ENCODE results near the gene CNDP1.
"Not testable (repeated sequence)": the region's sequence is repeated elsewhere in the genome, so short reads cannot be mapped to it uniquely, and the experiment has no call there.

CNDP1 gene, protein sequence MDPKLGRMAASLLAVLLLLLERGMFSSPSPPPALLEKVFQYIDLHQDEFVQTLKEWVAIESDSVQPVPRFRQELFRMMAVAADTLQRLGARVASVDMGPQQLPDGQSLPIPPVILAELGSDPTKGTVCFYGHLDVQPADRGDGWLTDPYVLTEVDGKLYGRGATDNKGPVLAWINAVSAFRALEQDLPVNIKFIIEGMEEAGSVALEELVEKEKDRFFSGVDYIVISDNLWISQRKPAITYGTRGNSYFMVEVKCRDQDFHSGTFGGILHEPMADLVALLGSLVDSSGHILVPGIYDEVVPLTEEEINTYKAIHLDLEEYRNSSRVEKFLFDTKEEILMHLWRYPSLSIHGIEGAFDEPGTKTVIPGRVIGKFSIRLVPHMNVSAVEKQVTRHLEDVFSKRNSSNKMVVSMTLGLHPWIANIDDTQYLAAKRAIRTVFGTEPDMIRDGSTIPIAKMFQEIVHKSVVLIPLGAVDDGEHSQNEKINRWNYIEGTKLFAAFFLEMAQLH

DNA sequence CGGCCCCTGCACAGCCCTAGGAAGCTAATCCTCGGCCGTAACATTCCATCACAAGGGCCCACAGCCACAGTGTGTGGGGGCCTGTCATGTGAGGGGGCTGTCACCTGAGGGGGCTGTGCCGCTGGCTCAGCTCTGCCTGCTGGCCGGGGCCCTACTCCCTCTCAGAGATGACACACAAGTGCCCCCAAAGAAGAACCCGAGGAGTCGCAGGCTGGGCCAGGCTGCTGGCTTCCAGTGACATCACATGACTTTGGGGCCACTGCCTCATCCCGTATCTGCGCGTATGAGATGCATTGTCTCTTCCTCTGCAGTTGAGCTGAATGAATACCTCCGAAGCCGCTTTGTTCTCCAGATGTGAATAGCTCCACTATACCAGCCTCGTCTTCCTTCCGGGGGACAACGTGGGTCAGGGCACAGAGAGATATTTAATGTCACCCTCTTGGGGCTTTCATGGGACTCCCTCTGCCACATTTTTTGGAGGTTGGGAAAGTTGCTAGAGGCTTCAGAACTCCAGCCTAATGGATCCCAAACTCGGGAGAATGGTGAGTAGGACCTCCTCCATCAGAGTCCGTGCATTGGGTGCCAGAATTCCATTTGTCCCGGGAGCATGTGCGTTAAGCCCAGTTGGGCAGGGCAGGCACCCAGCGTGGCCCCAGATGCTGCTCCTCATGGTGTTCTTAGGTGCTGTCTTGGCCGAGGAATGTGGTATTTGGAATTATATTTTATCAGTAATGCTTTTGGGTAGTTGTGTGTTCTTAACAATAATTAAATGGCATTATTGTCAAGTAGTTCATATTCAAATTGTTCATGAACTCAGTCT is at the start of gene CNDP1:
TSS of gene CNDP1 (plus strand) at position 351 of the 820 bp plus-strand sequence. CDS start at position 519, 168 bp downstream.
- DNase-seq (ENCODE audit: low read depth in 2 of 2): no peak

DNA sequence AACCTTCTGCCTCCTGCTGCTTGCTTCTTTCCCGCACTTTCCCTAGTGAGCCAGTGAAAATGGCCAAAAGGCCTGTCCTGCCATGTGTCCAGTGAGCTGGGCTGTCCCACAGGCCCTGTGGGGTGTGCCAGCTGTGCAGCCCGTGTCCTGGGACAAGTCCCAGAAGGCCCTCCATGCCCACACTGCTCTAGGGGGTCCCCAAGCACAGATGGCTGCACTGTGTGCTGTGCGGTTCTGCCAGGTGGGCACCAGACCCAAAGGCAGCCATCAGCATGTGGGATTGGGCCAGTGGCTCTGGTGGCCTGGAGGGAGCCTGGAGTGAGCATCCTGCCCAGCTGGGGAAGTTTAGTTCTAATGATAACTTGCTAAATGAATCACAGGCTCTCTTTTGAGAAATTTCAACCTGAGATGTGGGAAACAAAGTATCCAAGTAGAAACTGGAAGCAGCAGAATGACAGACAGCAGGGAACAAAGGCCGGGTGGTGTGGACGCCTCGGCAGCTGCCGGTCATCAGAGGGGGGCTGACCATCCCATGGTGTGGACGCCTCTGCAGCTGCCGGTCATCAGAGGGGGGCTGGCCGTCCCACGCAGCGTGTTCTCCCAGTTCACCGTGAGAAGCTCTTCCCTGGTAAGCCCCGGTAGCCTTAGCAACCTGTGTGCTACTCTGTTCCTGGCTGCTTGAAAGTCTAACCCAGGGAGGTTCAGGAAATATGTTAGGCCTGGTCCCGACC is 48.0 kb upstream of the CNDP1 start:
- no peak for DNase-seq (ENCODE audit: low read depth in 2 of 2)

DNA sequence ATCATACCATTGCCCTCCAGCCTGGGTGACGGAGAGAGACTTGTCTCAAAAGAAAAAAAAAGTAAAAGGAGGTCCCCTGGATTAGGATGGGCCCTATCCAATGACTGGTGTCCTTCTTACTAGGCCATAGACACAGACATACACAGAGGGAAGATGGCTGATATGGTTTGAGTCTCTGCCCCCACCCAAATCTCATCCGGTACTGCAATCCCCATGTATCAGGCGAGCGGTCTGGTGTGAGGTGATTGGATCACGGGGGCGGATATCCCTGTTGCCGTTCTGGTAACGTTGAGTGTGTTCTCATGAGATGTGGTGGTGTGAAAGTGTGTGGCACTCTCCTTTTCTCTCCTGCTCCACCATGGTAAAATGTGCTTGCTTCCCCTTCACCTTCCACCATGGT is 45.9 kb upstream of the CNDP1 start:
- DNase-seq (ENCODE audit: low read depth in 2 of 2): no peak

DNA sequence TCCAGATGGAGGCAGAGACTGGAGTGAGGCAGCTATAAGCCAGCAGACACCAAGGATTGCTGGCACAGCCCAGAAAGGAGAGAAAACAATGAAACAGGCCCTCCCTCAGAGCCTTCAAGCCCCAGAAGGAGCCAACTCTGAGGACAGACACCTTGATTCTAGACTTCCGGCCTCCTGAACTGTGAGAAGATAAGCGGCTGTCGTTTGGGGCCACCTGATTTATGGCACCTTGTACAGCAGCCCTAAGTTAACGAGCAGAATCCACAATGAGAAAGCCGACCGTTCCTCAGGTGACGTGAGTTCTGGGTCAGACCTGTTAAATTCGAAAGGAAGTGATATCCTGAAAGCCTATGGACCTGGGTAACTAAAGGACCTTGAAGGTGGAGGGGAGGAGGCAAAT is 45.4 kb upstream of the CNDP1 start:
- DNase-seq (ENCODE audit: low read depth in 2 of 2): no peak

DNA sequence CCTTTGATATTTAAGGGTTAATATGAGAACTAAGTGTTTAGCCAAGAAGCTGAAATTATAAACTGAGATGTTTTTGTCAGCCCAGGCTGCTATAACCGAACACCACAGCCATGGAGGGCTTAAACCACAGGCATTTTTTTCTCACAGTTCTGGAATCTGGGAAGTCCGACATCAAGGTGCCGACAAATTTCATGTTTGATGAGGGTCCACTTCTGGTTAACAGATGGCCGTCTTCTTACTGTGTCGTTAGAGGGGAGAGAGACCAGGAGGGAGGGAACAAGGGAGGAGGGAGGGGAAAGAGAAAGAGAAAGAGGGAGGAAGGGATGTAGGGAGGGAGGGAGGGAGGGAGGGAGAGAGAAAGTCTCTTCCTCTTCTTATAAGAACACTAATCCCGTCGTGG is 44.6 kb upstream of the CNDP1 start:
- peak; percentile 90 for DNase-seq (ENCODE audit: low read depth in 2 of 2)

DNA sequence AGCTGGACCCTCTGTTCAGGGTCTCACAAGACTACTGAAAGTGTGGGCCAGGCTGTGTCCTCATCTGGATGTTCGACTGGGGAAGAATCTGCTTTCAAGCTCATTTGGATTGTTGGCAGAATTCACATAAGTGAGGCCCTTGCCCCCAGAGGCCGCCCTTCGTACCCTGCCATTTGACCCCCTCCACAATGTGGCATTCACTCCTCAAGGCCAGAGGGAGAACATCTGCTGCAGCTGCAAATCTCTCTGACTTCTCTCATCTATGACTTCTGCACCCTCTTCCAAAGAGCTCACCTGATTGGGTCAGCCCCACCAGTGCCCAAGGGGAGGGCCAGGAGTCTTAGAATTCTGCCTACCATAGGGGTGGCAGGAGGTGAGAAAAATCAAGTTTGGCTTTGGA is 42.0 kb upstream of the CNDP1 start:
- DNase-seq (ENCODE audit: low read depth in 2 of 2): no peak

DNA sequence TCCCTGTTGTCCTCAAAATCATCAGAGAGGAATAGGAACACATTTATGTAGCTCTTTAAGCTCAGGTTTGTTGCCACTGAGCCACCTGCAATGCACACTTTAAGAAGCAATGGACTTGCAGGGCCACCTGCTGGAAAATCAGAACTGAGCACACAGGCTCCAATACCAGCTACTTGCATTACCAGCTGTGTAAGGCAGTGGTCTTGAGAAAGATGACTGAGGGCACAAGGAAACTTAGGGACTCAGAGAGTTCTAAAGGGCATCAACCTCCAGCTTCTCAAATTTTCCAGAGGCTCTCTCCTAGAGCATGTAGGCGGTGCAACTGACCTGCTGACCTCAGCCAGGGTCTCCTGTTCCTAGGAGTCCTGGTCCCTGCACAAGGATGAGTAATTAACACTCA is 40.6 kb upstream of the CNDP1 start:
- no peak for DNase-seq (ENCODE audit: low read depth in 2 of 2)

DNA sequence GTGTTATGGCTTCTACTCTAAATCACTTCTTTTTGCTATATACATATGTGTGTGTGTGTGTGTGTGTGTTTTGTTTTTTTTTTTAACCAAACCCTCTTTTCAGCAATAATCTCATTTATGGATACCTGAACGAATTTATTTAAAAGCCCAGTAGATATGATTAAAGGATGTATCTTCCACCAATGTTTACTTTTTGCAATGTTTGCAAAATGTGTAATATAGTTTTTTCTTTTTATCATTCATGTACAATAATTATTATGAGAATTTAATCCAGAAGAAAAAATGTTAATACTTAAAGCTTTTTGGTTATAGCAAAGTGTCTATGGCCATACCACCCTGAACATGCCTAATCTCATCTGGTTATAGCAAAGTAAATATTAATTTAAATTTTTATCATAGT is 39.8 kb upstream of the CNDP1 start:
- no peak for DNase-seq (ENCODE audit: low read depth in 2 of 2)

DNA sequence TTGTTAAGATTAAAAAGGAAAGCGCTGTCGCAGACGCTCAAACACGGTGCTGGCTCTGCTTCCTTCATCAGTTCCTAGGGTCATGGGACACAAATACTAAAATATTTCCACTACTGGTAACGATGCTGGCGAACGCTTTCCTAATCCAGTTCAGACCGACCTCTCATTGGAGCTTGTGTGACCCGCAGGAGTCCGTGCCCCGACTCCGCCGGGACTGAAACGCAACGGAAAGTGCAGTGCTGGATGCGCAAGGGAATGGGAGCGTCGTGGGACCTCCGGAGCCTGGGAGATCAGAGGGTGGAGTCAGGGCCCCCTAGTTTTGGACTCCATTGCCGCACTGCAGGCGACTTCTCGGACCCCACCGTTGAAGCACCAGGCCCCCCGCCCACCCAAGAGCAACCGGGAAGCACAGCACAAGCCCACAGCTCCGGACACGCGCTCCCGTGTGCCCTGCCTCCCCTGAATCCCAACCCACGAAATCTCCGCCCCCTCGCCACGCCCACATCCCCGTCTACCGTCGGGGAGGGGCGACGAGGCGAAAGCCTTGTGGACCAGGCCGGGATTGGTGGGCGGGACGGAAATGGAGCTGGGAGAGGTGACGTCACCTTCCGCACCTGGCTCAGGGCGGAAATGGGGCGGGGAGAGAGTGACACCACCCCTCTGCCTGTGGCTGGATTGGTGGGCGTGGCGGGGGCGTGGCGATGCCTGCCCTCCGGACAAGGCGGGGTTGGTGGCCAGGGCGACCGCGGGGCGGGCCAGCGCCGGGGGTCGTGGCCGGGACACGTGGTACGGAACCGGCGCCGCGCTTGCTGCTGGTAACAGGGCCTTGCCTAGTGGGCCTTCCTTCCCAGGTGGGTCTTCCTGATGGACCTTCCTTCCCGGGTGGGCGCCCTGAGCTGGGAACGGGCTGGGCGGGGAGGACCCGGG is 38.5 kb upstream of the CNDP1 start, which contains the start of gene CNDP2:
TSS of gene CNDP2 (plus strand) at position 783 of the 927 bp plus-strand sequence. CDS start 3,611 bp downstream, outside the sequence.
- peak; percentile 93 to 94 for DNase-seq (ENCODE audit: low read depth in 2 of 2)

DNA sequence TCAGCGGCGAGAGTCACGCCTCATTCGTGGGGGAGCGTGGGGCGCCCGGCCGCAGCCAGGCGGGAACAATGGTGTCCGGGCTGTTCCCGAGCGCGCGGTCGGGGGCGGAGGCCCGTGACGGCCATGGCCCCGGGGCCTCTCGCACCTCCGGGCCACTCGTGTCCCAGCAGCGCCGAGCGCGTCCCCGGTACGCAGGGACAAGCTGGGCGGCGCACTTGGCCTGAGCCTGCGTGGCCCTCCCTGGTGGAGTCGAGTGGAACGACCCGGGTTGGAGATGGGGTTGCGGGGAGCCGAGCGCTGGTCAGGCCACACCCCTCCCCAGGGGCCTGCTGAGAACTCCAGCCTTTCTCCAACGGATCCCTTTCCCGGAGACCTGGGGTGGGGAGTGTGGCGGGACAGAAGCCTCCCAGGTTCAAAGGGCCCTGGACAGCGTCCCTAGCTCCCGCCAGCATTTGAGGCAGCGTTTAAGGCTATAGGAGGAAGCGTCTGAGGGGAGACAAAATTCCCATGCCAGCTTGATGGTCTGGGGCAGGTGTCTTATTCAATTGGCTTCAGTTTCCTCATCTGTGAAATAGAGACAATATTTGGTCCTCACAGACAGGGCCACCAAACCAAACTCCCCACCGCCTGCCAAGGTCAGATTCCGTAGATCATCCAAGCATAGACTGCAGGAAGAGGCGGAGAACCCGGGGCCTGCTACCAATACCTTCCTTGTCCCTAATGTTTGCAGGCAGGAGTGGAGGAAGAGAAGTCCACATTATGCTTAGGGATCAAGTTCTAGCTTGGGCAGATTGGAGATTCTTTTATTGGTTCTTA is 37.6 kb upstream of the CNDP1 start:
- no peak for DNase-seq (ENCODE audit: low read depth in 2 of 2)

DNA sequence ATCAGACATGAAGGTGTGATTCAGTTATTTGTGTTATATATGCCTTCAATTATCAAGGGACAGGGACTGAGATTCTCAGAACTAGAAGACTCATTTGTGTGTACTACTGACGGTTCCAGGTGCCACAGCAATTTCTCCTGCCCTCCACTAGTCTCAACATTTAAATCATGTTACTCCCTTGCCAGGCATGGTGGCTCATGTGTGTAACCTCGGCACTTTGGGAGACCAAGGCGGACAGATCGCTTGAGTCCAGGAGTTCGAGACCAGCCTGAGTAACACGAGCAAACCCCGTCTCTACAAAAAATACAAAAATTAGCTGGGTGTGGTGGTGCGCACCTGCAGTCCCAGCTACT is 37.0 kb upstream of the CNDP1 start:
- DNase-seq (ENCODE audit: low read depth in 2 of 2): no peak

DNA sequence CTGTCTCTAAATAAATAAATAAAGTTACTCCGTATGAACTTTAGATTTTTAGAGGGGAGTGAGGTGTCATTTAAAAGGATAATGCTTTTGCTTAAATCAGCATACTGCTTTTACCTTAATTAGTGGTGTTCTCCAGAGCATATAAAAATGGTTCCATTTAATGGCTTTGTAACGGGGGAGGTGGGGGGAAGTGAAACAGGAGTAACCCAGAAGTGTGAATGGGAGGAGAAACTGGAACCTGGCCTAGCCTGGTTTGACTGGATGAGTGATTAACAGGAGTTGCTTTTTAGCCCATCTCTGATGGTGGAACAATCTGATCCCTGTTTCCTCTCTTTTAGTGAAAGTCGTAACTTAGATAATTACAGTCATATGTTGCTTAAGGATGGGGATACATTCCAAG is 36.5 kb upstream of the CNDP1 start:
- DNase-seq (ENCODE audit: low read depth in 2 of 2): no peak

DNA sequence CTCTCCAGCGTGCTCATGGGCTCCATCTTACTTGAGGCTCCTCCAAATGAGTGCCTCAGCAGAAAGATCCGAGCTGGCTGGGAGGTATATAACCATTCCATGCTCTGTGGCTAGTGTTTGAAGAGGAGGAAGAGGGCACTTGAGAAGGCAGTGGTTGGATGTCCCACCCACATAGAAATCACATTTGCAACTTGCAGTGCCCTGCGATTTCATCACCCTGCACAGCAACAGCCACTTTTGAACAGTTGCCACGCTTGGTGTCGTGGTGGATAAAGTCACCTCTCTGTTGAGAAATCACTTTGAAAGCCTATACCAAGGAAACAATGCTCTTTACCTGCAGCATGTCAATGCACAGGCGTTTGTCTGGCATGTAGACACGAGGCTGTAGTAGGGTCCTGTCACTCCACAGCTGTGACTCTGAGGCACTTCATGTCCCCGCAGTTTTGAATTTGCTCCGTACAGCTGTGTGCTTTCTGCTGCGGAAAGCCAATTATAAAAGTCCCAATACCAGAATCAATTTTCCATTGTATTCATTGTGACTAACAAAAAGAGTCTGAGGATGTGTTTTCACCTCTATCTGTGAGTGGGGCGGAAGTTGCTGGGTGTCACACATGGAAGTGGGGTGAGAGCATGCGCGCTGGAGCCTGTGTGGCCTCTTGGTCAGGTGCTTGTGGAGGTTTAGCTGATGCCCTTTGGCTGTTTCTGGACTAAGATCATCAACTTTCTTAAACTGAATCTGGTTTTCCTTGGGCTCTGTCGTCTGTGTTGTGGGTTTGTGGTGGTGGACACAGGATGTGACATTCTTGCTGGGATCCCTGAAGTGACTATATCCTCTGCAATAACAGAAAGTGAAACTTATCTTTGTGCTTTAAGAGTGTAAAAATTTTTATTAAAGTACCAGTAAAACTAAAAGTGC is 35.3 kb upstream of the CNDP1 start:
- DNase-seq (ENCODE audit: low read depth in 2 of 2): no peak

DNA sequence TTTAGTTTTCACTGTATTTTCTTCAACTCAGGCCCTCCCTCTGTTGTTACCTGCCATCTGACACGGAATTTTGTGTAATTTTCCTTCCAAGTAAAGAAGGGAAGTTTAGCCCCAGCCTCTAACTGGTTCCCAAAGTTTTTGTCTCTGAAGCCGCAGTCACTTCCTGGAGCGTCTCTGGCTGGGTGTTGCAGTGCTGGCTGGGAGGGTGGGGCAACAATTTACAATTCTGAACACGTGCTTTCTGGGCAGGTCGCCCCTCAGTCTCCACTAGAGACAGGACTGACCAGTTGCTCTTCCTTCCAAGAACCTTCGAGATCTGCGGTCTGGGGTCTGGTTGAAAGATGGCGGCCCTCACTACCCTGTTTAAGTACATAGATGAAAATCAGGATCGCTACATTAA is 34.7 kb upstream of the CNDP1 start:
- no peak for DNase-seq (ENCODE audit: low read depth in 2 of 2)

DNA sequence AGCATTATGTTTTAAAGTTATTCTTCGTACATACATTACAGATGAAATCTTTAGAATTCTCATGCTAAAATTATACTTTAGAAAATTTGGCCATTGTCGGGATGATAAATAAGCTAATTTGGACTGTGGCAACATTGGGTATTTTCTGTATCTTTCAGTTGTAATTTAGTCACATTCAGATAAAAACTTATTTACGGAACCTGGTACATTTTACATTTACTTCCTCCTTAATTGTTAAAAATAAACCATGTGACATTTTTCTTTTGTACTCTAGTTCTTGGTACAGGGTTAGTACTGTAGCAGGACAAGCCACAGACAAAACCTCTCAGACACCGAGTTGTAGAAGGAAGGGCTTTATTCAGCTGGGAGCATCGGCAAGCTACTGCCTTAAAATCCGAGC is 33.9 kb upstream of the CNDP1 start:
- no peak for DNase-seq (ENCODE audit: low read depth in 2 of 2)

DNA sequence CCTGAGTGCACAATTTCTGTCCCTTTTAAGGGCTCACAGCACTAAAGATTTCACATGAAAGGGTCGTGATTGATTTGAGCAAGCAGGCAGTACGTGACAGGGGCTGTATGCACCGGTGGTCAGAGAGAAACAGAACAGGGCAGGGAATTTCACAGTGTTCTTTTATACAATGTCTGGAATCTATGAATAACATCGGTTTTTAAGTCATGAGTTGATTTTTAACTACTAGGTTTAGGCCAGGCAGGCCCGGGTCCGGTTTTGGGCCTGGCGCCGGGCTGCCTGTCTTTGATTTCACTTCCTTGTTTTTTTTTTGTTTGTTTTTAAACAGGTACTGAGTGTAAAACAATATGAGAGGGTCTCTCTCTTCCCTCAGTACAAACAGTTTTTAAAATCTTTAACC is 33.5 kb upstream of the CNDP1 start:
- DNase-seq (ENCODE audit: low read depth in 2 of 2): not testable (repeated sequence)

DNA sequence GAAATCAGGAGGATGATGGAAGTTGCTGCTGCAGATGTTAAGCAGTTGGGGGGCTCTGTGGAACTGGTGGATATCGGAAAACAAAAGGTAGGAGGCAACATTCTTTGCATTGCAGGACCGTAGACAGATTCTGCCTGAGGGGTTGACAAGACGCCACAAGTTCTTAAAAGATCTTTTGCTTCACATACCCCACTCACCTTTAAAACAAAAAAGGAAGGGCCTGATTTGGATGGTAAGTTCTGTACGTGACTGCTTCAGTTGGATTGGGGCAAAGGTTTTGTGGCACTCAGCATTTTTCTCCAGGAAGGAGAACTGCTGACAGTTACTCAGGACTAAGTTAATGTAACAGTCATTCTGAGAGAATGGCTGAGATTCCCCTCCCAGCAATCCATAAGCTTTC is 32.9 kb upstream of the CNDP1 start:
- no peak for DNase-seq (ENCODE audit: low read depth in 2 of 2)

DNA sequence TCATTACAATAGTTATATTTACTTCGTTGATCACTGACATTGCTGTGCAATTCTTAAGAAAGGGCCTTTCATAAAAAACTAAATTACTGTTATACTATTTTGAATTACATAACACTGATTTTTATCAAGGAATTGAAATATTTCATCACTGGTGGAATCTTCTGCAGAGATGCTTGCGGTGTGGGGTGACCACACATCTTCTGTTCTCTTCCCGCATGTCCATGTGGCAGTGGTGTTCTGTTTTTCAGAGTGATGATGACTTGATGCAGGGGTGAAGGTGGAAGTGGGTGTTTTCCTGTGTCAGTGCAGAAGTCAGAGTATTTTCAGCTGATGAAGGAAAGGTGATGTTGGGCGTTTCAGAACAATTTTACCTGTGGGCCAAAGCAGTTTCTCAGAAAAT is 31.2 kb upstream of the CNDP1 start:
- DNase-seq (ENCODE audit: low read depth in 2 of 2): no peak

DNA sequence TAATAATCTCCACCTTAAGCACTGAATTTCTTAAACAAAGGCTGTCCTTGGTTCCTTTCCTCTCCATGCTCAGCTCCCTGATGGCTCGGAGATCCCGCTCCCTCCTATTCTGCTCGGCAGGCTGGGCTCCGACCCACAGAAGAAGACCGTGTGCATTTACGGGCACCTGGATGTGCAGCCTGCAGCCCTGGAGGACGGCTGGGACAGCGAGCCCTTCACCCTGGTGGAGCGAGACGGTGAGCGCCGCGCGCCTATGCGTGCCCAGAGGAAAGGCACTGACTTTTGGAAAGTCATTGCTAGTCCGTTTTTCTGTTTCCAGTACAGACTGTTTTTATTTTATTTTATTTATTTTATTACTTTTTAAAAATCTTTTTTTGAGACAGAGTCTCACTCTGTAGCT is 28.5 kb upstream of the CNDP1 start:
- DNase-seq (ENCODE audit: low read depth in 2 of 2): no peak

Data from fibroblast of skin of left biceps (primary cell).